WTC11 (cell line): ENCODE measurements around the gene TMEM130.

Source experiments
- IRF2 ChIP-seq: sonication (generic); formaldehyde crosslinking; IDR thresholded peaks from 2 replicates; pipeline ENCODE4 v1.8.0; 2022; ENCODE audit warnings: low read depth, missing genetic modification reagents, borderline replicate concordance
- KAT7 ChIP-seq: sonication (generic); formaldehyde crosslinking; IDR thresholded peaks from 2 replicates; pipeline ENCODE4 v1.8.1; 2023; ENCODE audit warnings: missing genetic modification reagents, mild to moderate bottlenecking, borderline replicate concordance
- TF ChIP-seq, protein P1 (sequence below): fragments of 200-600 bp; IDR thresholded peaks from 2 replicates; pipeline ENCODE4 v1.8.0; 2022; ENCODE audit warnings: antibody characterized with exemption
- TF ChIP-seq, protein P2 (sequence below): sonication (generic); formaldehyde crosslinking; conservative IDR thresholded peaks from 2 replicates; pipeline ENCODE4 v1.8.1; 2022; ENCODE audit warnings: mild to moderate bottlenecking, missing genetic modification reagents

DNA sequence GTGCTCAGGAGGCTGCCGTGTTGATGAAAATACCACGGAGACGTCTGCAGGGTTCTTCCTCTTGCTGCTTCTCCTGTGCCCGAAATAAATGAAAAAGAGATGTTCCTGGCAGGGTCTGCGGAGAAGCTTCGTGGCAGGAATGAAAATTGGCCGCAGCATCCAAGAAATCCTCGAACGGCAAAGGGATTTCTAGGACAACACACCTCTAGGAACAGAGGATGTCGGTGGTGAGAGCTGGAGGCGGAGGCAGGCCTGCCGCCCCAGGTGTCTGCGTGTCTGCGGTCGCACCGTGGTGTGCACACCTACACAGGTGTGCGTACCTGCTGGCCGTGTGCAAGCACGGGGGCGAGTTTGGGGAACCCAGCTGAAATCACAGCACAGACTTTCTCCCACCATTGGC is 43.4 kb downstream of the TMEM130 start:
- TF ChIP-seq KAT7 (CRISPR knock-in tag) (no peak), IRF2 (CRISPR knock-in tag) (no peak)
- TF ChIP-seq, protein P1, sequence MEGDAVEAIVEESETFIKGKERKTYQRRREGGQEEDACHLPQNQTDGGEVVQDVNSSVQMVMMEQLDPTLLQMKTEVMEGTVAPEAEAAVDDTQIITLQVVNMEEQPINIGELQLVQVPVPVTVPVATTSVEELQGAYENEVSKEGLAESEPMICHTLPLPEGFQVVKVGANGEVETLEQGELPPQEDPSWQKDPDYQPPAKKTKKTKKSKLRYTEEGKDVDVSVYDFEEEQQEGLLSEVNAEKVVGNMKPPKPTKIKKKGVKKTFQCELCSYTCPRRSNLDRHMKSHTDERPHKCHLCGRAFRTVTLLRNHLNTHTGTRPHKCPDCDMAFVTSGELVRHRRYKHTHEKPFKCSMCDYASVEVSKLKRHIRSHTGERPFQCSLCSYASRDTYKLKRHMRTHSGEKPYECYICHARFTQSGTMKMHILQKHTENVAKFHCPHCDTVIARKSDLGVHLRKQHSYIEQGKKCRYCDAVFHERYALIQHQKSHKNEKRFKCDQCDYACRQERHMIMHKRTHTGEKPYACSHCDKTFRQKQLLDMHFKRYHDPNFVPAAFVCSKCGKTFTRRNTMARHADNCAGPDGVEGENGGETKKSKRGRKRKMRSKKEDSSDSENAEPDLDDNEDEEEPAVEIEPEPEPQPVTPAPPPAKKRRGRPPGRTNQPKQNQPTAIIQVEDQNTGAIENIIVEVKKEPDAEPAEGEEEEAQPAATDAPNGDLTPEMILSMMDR: no peak
- TF ChIP-seq, protein P2, sequence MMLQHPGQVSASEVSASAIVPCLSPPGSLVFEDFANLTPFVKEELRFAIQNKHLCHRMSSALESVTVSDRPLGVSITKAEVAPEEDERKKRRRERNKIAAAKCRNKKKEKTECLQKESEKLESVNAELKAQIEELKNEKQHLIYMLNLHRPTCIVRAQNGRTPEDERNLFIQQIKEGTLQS (CRISPR knock-in tag): no peak
